ENCODE data around the gene GPR3.

GPR3 gene

GRCh38 chr1:27416387-27417111, 24.1 kb downstream of the GPR3 start:
- TF ChIP-seq RAD21 (IDR thresholded peaks at IDR 0.05; ENCODE audit: low read depth): peak; percentile 68
- TF ChIP-seq YY1 (IDR thresholded peaks at IDR 0.05; ENCODE audit: low read depth): 0 out of 2 replicates have a peak, but pooled peaks have one; percentile 38
- TF ChIP-seq TCF12 (IDR thresholded peaks at IDR 0.05; ENCODE audit: low read depth): no peak
- TF ChIP-seq FOXM1 (IDR thresholded peaks at IDR 0.05; ENCODE audit: borderline replicate concordance, low read depth): no peak
- TF ChIP-seq REST (IDR thresholded peaks at IDR 0.05; ENCODE audit: low read depth): no peak

- TF ChIP-seq NFIC (IDR thresholded peaks at IDR 0.05) (no peak), FOXM1 (IDR thresholded peaks at IDR 0.05; ENCODE audit: borderline replicate concordance, low read depth) (no peak), RAD21 (IDR thresholded peaks at IDR 0.05; ENCODE audit: low read depth) (no peak), ZBTB7A (IDR thresholded peaks at IDR 0.05; ENCODE audit: low read depth) (no peak), TAF1 (IDR thresholded peaks at IDR 0.05; ENCODE audit: low read depth) (no peak), TEAD4 (IDR thresholded peaks at IDR 0.05) (no peak), CREB1 (IDR thresholded peaks at IDR 0.05; ENCODE audit: low read depth) (no peak), EP300 (IDR thresholded peaks at IDR 0.05; ENCODE audit: borderline replicate concordance) (no peak), YY1 (IDR thresholded peaks at IDR 0.05; ENCODE audit: low read depth) (no peak), REST (IDR thresholded peaks at IDR 0.05; ENCODE audit: low read depth) (no peak), MAX (IDR thresholded peaks at IDR 0.05) (no peak), TCF12 (IDR thresholded peaks at IDR 0.05; ENCODE audit: low read depth) (no peak), EGR1 (IDR thresholded peaks at IDR 0.05) (no peak)
These were observed 25.3 kb downstream of the GPR3 start for GRCh38 chr1:27417713-27418112.

- no peak for TF ChIP-seq TCF12 (IDR thresholded peaks at IDR 0.05; ENCODE audit: low read depth)
- TF ChIP-seq EP300 (IDR thresholded peaks at IDR 0.05; ENCODE audit: borderline replicate concordance): no peak
- TF ChIP-seq CREB1 (IDR thresholded peaks at IDR 0.05; ENCODE audit: low read depth): no peak
- TF ChIP-seq TAF1 (IDR thresholded peaks at IDR 0.05; ENCODE audit: low read depth): no peak
- no peak for TF ChIP-seq USF1 (IDR thresholded peaks at IDR 0.05)
- TF ChIP-seq MAX (IDR thresholded peaks at IDR 0.05): no peak
- TF ChIP-seq YY1 (IDR thresholded peaks at IDR 0.05; ENCODE audit: low read depth): no peak
- no peak for TF ChIP-seq NFIC (IDR thresholded peaks at IDR 0.05)
- TF ChIP-seq FOXM1 (IDR thresholded peaks at IDR 0.05; ENCODE audit: borderline replicate concordance, low read depth): no peak
- TF ChIP-seq CEBPB (IDR thresholded peaks at IDR 0.05): no peak
- no peak for TF ChIP-seq RAD21 (IDR thresholded peaks at IDR 0.05; ENCODE audit: low read depth)
- no peak for TF ChIP-seq REST (IDR thresholded peaks at IDR 0.05; ENCODE audit: low read depth)
- no peak for TF ChIP-seq TEAD4 (IDR thresholded peaks at IDR 0.05)
- TF ChIP-seq EGR1 (IDR thresholded peaks at IDR 0.05): no peak
- TF ChIP-seq ZBTB7A (IDR thresholded peaks at IDR 0.05; ENCODE audit: low read depth): no peak
These were observed 26.1 kb downstream of the GPR3 start for GRCh38 chr1:27418326-27419185.

- TF ChIP-seq EP300 (IDR thresholded peaks at IDR 0.05; ENCODE audit: borderline replicate concordance) (no peak), CEBPB (IDR thresholded peaks at IDR 0.05) (no peak), REST (IDR thresholded peaks at IDR 0.05; ENCODE audit: low read depth) (no peak), YY1 (IDR thresholded peaks at IDR 0.05; ENCODE audit: low read depth) (no peak), TAF1 (IDR thresholded peaks at IDR 0.05; ENCODE audit: low read depth) (no peak), USF1 (IDR thresholded peaks at IDR 0.05) (no peak), CREB1 (IDR thresholded peaks at IDR 0.05; ENCODE audit: low read depth) (no peak), MAX (IDR thresholded peaks at IDR 0.05) (no peak), TEAD4 (IDR thresholded peaks at IDR 0.05) (no peak), RAD21 (IDR thresholded peaks at IDR 0.05; ENCODE audit: low read depth) (no peak), TCF12 (IDR thresholded peaks at IDR 0.05; ENCODE audit: low read depth) (no peak)
These were observed 31.3 kb downstream of the GPR3 start for GRCh38 chr1:27423709-27424108.

All from Ishikawa (cell line).